Hindlimb muscle (tissue), 1 donor: ENCODE results near the gene TRIOBP. TPM values are rescaled to one million over a fixed set of nuclear protein-coding genes. Genes with fewer than 3 reads are reported as not detected.
"Not testable (repeated sequence)": the region's sequence is repeated elsewhere in the genome, so short reads cannot be mapped to it uniquely, and the experiment has no call there.

Experiments
- DNase-seq: peaks from one replicate; pipeline ENCODE4 v3.0.0-alpha.2; 2013
- polyA plus RNA-seq: library from polyadenylated mRNA; unstranded; fragments of 120-200 nt; gene quantifications from one replicate; pipeline ENCODE4 v1.2.1, GENCODE V29; 2013; ENCODE audit not compliant: insufficient read length

Gene TRIOBP
- 52.7 TPM for polyA plus RNA-seq

DNA sequence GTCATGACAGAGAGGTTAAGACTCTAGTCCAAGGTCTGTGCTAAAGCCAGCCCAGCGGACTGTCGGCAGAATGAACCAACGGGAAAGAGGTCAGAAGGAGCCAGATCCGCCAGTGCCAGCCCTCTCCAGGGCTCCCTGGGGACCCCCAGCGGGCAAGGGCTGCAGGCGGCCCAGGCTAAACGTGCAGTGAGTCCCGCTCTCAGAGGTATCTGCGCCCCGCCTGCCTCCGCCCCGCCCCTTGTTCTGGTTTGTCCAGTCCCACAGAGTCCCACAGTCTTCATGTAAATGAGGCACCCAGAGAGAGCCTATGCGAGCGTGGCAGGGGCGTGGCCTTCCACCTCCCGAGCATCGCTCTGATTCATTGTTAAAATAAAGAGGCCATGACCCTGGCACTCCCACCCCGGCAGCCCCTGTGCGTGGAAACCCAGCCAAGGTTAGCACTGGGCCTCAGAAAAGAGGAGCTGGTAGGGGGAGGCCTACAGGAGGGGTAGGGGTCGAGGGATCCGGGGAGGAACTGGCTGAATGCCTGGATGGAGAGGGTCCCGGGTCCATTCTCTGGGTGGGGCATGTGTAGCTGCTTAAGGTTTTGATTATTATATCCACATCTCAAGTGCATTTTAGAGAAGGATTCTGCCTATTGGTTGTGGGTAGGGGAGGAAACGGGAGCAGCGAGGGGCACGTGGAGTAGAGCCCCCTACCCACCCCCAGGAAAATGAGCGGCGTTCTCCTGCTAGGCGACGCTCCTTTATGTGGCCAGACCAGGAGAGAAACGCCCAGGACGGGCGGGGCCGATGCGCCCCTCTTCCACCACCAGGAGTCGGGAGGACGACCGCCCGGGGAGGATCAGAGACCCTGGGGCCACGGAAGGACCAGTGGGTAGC is at the start of gene TRIOBP:
TSS of gene TRIOBP (plus strand) at position 392 of the 881 bp plus-strand sequence. CDS start 4,318 bp downstream, outside the sequence.
- DNase-seq = peak; percentile 89

- no peak for DNase-seq
Measured at GRCh38 chr22:37647317-37647716, 49.5 kb upstream of the TRIOBP start.

GRCh38 chr22:37647928-37648327 is 48.9 kb upstream of the TRIOBP start:
- DNase-seq = no peak

GRCh38 chr22:37650463-37651136 is 46.2 kb upstream of the TRIOBP start:
- DNase-seq = no peak

DNA sequence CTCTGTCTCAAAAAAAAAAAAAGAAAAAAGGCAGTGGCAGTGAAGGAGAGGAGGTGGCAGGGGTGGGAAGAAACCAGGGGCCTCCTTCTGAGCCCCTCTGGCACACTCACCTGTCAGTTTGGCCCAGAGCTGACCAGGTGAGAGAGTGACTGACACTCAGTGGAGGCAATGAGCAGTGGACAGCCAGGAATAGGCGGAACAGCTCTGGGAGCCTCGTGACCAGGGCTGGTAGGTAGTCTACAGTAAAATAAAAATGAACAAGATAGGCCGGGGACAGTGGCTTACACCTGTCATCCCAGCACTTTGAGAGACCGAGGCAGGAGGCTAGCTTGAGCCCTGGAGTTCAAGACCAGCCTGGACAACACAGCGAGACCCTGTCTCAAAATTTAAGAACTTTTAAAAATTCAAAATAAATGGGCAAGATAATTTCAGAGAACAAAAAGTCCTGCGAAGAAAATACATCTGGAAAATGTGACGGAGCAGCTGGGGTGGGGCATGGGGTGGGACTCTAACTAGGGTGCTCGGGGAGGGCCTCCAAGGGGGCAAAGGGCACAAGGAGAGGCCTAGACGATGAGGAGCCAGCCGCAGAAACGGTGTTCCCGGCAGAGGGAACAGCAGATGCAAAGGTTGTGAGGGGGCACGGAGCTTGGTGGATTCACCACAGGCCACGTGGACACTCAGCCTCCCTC is 42.1 kb upstream of the TRIOBP start:
- no peak for DNase-seq

DNA sequence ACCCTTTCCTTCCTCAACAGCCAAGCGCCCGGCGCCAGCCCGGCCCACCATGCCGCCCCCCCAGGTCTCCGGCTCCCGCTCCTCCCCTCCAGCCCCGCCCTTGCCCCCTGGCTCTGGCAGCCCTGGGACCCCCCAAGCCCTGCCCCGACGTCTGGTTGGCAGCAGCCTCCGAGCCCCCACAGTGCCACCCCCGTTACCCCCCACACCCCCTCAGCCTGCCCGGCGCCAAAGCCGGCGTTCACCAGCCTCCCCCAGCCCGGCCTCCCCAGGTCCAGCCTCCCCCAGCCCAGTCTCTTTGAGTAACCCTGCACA is 41.6 kb upstream of the TRIOBP start:
- no peak for DNase-seq

DNA sequence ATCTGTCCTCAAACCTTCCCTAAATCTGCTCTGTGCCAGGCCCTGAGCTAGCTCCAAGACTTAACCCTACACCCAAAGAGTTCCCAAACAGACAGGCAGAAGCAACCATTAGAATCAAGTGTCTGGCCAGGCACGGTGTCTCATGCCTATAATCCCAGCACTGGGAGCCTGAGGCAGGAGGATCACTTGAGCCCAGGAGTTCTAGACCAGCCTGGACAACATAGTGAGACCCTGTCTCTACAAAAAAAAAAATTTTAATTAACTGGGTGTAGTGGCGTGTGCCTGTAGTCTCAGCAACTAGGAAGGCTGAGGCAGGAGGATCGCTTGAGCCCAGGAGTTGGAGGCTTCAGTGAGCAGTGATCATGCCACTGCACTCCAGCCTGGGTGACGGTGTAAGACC is 40.3 kb upstream of the TRIOBP start:
- DNase-seq = not testable (repeated sequence)

DNA sequence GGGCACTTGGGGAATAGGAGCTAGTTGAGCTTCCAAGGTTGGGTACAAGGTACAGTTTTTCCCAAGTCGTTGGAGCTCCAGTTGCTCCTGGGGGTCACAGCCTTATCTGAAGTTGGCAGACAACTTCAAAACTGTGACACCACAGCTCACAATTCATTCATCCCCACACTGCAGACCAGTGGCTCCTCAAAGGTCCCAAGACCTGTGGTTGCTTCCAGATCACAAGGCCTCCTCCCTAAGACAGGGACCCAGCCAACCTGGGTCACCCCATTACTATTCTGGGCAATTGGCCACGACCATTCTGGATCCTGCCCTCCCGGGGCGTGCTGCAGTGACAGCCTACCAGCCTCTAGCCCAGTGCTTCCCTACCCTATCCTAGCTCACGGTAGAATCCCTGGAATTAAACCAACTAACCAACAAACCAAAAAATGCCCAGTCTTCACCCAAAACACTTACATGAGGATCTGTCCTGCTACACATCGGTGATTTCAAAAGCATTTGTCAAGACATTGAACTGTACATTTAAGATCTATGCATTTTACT is 39.2 kb upstream of the TRIOBP start:
- DNase-seq = no peak

GRCh38 chr22:37658133-37659065 is 38.4 kb upstream of the TRIOBP start, which contains the start of gene PDXP:
PDXP (plus strand) TSS chr22:37658723; CDS start chr22:37658783, 60 bp downstream.
- DNase-seq = peak; percentile 100

GRCh38 chr22:37659066-37659896 is 37.6 kb upstream of the TRIOBP start:
- no peak for DNase-seq

- no peak for DNase-seq
Measured at GRCh38 chr22:37659897-37660708, 36.7 kb upstream of the TRIOBP start.

DNA sequence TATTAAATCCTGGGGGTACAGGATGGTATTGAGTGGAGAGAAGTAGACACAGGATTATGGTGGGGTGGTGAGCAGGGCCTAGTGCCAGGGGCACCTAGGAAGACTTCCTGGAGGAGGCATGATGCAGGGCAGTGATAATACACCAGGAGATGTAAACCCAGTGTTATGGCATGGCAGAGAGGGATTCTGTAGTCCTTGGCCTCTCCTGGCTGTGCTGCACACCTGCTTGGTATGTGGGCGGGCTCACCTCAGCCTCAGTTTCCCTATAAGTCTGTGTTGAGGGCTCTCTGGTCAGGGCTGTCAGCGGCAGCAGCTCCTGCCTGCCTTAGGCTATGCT is 36.2 kb upstream of the TRIOBP start:
- DNase-seq = no peak

DNA sequence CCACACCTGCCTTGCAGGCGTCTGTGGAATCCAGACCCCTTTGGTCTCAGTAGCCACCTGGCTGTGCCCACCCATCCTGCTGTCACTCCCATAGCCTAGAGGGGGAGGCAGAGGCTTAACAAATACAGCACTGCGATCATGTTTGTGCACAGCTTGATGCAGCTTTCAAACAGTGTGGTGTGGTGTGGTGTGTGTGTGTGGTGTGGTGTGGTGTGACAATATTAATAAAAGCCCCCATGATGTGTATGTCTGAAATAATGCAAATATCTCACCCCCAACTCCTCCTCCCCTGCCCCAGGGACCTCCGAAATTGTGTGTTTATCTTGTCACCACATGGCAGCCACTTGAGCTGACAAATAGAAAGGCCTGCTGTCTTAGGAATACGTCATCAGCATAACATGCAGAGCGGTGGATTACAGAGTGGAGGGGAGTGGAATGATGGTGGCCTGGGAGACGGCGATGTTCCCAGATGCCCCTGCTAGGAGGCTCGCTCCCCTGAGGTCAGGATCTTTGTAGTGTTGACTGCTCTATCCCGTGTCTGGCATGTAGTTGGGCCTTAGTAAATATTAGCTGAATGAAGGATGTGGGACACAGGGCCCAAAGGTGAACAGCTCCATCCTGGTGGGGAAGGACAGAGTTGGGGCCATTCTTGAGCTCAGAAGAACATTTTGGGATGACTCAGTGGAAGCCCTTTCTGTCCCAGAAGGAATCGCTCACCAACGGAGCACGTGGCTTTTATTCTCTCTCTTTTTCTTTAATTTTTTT is 35.5 kb upstream of the TRIOBP start:
- DNase-seq = no peak

GRCh38 chr22:37662039-37662438 is 34.8 kb upstream of the TRIOBP start:
- DNase-seq = no peak

GRCh38 chr22:37663521-37664140 is 33.2 kb upstream of the TRIOBP start:
- peak; percentile 54 for DNase-seq

- no peak for DNase-seq
Measured at GRCh38 chr22:37664249-37665101, 32.4 kb upstream of the TRIOBP start.

GRCh38 chr22:37665487-37665886 is 31.4 kb upstream of the TRIOBP start:
- no peak for DNase-seq

DNA sequence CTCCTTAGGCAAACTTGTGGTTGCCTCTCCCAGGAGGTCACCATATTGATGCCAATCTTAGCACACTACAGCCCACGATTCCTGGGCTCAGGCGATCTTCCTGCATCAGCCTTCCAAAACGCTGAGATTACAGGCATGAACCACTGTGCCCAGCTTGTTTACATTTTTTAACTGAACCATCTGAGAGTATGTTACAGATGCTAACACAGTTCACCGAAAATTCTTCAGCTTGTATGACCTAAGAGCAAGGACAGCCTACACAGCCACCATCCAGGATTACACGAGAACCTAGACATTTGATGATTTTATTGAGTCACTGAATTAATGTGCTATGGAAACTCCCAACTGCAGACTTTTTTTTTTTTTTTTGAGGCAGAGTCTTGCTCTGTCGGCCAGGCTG is 27.3 kb upstream of the TRIOBP start:
- no peak for DNase-seq
